GM12878 (cell line): ENCODE results near the gene RORC. TPM values are rescaled to one million over a fixed set of nuclear protein-coding genes. Genes with fewer than 3 reads are reported as not detected.
A peak's percentile ranks its signal among the peaks of the same experiment; 100 is the strongest.

Source experiments
- FOS ChIP-seq: IDR thresholded peaks from 3 replicates; pipeline ENCODE4 v1.6.1; 2011; ENCODE audit warnings: borderline replicate concordance; ENCODE audit not compliant: insufficient read length; ENCODE audit errors: extremely low read depth
- FOXK2 ChIP-seq: fragments of 450-650 bp; IDR thresholded peaks from 2 replicates; pipeline ENCODE4 v1.6.1; 2017; ENCODE audit warnings: mild to moderate bottlenecking, moderate library complexity
- FOXM1 ChIP-seq: IDR thresholded peaks from 2 replicates; pipeline ENCODE4 v1.6.1; 2012; ENCODE audit warnings: low read depth, mild to moderate bottlenecking, inconsistent platforms, low read length, moderate library complexity
- IKZF1 ChIP-seq: fragments of 450-650 bp; conservative IDR thresholded peaks from 2 replicates; pipeline ENCODE4 v1.6.1; 2017; ENCODE audit warnings: antibody characterized with exemption, mild to moderate bottlenecking
- MTA2 ChIP-seq: fragments of 450-650 bp; IDR thresholded peaks from 2 replicates; pipeline ENCODE4 v1.6.1; 2016; ENCODE audit warnings: low read depth, mild to moderate bottlenecking, moderate library complexity
- NFIC ChIP-seq: IDR thresholded peaks from 2 replicates; pipeline ENCODE4 v1.6.1; 2012; ENCODE audit warnings: low read depth, mild to moderate bottlenecking, inconsistent platforms, low read length, moderate library complexity
- NFXL1 ChIP-seq: fragments of 450-650 bp; IDR thresholded peaks from 2 replicates; pipeline ENCODE4 v1.6.1; 2017; ENCODE audit warnings: antibody characterized with exemption, mild to moderate bottlenecking, borderline replicate concordance
- POU2F2 ChIP-seq: IDR thresholded peaks from 3 replicates; pipeline ENCODE4 v1.6.1; 2011; ENCODE audit warnings: low read depth, mild to moderate bottlenecking, low read length, borderline replicate concordance
- RFX5 ChIP-seq: IDR thresholded peaks from 2 replicates; pipeline ENCODE4 v1.6.1; 2011; ENCODE audit warnings: low read depth, low read length, improper control_type of control experiment
- SMAD1 ChIP-seq: fragments of 450-650 bp; IDR thresholded peaks from 2 replicates; pipeline ENCODE4 v1.6.1; 2018; ENCODE audit warnings: mild to moderate bottlenecking, low read depth; ENCODE audit not compliant: partially characterized antibody
- ZNF207 ChIP-seq: fragments of 450-650 bp; IDR thresholded peaks from 2 replicates; pipeline ENCODE4 v1.6.1; 2014; ENCODE audit warnings: antibody characterized with exemption, mild to moderate bottlenecking, borderline replicate concordance
- polyA plus RNA-seq, 11 experiments: library from polyadenylated mRNA; depleted of rRNA in 4 of 11; unstranded in 6 of 11; stranded (reverse) in 5 of 11; fragments of >200 nt; fragmentation: Nextera tagmentation in 4 of 11; fragmentation: Illumina TruSeq in 1 of 11; extraction: Ambion mirVana in 4 of 11; extraction: Trizol in 1 of 11; gene quantifications; 1 replicate in 1 of 11; 2 replicates in 10 of 11; pipeline versions ENCODE4 v1.2.1 to v1.2.3, GENCODE V29; 2011 to 2016; ENCODE audit warnings: inconsistent platforms in 2 of 11, missing spikeins in 2 of 11, low read depth in 1 of 11
- total RNA-seq, 4 experiments: library from RNA; depleted of rRNA in 3 of 4; stranded (reverse); fragments of >200 nt in 3 of 4; fragmentation: Illumina TruSeq in 1 of 4; extraction: Trizol in 1 of 4; gene quantifications; 2 replicates each; pipeline versions ENCODE4 v1.2.1 to v1.2.3, GENCODE V29; 2013 to 2021
- TF ChIP-seq, protein P1 (sequence below): fragments of 450-650 bp; IDR thresholded peaks from 2 replicates; pipeline ENCODE4 v1.6.1; 2017; ENCODE audit warnings: mild to moderate bottlenecking, moderate library complexity
- TF ChIP-seq, protein P2 (sequence below): fragments of 450-650 bp; IDR thresholded peaks from 2 replicates; pipeline ENCODE4 v1.6.1; 2017; ENCODE audit warnings: antibody characterized with exemption, mild to moderate bottlenecking, moderate library complexity
- TF ChIP-seq, protein P3 (sequence below): fragments of 450-650 bp; IDR thresholded peaks from 2 replicates; pipeline ENCODE4 v1.6.1; 2018; ENCODE audit warnings: borderline replicate concordance, mild to moderate bottlenecking; ENCODE audit not compliant: partially characterized antibody
- TF ChIP-seq, protein P4 (sequence below): fragments of 450-650 bp; IDR thresholded peaks from 2 replicates; pipeline ENCODE4 v1.6.1; 2017; ENCODE audit warnings: mild to moderate bottlenecking
- TF ChIP-seq, protein P5 (sequence below): IDR thresholded peaks from 2 replicates; pipeline ENCODE4 v1.6.1; 2011; ENCODE audit warnings: borderline replicate concordance, low read depth, mild to moderate bottlenecking, moderate library complexity, mixed read lengths, low read length; ENCODE audit not compliant: insufficient read depth; ENCODE audit errors: extremely low read length

RORC gene
- total and polyA plus RNA-seq, 10 of the 15 experiments (the other 5 are each of a cell fraction or from before 2014, with no cell fraction given) = not detected

DNA sequence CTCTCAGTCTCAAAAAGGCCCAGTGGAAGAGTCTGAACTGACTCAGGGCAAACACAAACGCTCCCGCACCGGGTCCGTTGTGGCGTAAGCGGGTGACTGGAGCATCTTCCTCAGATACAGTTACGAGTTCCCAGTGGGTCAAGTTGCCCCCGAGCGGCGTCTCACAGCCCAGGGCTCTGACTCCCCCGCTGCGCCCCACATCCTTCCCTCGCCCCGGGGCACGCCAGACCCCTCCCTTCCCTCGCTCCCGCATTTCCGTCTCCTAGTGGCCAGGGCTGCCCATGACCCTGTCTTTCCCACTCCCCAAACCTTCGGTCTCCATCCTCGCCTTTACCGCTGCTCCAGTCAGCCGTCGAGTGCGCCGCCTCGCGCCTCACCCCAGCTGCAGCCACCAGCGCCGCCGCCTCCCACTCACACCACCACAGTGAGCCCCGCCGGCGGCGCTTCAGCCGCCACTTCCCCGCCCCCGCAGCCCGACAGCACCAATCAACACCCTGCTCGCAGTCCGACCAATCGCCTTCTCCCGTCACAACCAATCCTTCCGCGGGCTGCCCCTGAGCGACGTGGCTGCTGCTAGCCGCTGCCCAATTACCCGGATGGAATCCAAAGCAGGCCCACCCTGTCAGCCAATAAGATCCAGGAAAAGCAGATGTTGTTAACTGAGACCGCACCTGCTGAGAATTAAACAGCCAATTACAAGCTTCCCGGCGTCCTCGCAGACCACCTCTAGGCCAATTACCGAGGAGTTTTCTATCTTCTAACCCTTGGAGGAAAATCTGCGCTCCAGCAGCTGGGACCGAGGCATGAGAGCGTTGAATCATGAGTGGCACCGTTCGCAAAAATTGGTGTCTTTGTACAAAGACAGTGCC lies 41.3 kb downstream of the RORC start, which contains the start of gene TDRKH (continued):
- TF ChIP-seq, protein P1, sequence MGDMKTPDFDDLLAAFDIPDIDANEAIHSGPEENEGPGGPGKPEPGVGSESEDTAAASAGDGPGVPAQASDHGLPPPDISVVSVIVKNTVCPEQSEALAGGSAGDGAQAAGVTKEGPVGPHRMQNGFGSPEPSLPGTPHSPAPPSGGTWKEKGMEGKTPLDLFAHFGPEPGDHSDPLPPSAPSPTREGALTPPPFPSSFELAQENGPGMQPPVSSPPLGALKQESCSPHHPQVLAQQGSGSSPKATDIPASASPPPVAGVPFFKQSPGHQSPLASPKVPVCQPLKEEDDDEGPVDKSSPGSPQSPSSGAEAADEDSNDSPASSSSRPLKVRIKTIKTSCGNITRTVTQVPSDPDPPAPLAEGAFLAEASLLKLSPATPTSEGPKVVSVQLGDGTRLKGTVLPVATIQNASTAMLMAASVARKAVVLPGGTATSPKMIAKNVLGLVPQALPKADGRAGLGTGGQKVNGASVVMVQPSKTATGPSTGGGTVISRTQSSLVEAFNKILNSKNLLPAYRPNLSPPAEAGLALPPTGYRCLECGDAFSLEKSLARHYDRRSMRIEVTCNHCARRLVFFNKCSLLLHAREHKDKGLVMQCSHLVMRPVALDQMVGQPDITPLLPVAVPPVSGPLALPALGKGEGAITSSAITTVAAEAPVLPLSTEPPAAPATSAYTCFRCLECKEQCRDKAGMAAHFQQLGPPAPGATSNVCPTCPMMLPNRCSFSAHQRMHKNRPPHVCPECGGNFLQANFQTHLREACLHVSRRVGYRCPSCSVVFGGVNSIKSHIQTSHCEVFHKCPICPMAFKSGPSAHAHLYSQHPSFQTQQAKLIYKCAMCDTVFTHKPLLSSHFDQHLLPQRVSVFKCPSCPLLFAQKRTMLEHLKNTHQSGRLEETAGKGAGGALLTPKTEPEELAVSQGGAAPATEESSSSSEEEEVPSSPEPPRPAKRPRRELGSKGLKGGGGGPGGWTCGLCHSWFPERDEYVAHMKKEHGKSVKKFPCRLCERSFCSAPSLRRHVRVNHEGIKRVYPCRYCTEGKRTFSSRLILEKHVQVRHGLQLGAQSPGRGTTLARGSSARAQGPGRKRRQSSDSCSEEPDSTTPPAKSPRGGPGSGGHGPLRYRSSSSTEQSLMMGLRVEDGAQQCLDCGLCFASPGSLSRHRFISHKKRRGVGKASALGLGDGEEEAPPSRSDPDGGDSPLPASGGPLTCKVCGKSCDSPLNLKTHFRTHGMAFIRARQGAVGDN = peak; percentile 44
- peak; percentile 59 for TF ChIP-seq FOXK2
- TF ChIP-seq, protein P2, sequence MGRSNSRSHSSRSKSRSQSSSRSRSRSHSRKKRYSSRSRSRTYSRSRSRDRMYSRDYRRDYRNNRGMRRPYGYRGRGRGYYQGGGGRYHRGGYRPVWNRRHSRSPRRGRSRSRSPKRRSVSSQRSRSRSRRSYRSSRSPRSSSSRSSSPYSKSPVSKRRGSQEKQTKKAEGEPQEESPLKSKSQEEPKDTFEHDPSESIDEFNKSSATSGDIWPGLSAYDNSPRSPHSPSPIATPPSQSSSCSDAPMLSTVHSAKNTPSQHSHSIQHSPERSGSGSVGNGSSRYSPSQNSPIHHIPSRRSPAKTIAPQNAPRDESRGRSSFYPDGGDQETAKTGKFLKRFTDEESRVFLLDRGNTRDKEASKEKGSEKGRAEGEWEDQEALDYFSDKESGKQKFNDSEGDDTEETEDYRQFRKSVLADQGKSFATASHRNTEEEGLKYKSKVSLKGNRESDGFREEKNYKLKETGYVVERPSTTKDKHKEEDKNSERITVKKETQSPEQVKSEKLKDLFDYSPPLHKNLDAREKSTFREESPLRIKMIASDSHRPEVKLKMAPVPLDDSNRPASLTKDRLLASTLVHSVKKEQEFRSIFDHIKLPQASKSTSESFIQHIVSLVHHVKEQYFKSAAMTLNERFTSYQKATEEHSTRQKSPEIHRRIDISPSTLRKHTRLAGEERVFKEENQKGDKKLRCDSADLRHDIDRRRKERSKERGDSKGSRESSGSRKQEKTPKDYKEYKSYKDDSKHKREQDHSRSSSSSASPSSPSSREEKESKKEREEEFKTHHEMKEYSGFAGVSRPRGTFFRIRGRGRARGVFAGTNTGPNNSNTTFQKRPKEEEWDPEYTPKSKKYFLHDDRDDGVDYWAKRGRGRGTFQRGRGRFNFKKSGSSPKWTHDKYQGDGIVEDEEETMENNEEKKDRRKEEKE = no peak
- TF ChIP-seq FOS = peak; percentile 92
- TF ChIP-seq SMAD1 = peak; percentile 95
- no peak for TF ChIP-seq ZNF207
- peak; percentile 87 for TF ChIP-seq RFX5
- TF ChIP-seq, protein P3, sequence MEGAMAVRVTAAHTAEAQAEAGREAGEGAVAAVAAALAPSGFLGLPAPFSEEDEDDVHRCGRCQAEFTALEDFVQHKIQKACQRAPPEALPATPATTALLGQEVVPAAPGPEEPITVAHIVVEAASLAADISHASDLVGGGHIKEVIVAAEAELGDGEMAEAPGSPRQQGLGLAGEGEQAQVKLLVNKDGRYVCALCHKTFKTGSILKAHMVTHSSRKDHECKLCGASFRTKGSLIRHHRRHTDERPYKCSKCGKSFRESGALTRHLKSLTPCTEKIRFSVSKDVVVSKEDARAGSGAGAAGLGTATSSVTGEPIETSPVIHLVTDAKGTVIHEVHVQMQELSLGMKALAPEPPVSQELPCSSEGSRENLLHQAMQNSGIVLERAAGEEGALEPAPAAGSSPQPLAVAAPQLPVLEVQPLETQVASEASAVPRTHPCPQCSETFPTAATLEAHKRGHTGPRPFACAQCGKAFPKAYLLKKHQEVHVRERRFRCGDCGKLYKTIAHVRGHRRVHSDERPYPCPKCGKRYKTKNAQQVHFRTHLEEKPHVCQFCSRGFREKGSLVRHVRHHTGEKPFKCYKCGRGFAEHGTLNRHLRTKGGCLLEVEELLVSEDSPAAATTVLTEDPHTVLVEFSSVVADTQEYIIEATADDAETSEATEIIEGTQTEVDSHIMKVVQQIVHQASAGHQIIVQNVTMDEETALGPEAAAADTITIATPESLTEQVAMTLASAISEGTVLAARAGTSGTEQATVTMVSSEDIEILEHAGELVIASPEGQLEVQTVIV = peak; percentile 77
- TF ChIP-seq POU2F2 = peak; percentile 34; the same call in 1 of the 3 replicates
- peak; percentile 30; the same call in 1 of the 2 replicates for TF ChIP-seq FOXM1
- TF ChIP-seq, protein P4, sequence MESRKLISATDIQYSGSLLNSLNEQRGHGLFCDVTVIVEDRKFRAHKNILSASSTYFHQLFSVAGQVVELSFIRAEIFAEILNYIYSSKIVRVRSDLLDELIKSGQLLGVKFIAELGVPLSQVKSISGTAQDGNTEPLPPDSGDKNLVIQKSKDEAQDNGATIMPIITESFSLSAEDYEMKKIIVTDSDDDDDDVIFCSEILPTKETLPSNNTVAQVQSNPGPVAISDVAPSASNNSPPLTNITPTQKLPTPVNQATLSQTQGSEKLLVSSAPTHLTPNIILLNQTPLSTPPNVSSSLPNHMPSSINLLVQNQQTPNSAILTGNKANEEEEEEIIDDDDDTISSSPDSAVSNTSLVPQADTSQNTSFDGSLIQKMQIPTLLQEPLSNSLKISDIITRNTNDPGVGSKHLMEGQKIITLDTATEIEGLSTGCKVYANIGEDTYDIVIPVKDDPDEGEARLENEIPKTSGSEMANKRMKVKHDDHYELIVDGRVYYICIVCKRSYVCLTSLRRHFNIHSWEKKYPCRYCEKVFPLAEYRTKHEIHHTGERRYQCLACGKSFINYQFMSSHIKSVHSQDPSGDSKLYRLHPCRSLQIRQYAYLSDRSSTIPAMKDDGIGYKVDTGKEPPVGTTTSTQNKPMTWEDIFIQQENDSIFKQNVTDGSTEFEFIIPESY = peak; percentile 83
- no peak for TF ChIP-seq NFXL1
- TF ChIP-seq MTA2 = no peak
- TF ChIP-seq, protein P5, sequence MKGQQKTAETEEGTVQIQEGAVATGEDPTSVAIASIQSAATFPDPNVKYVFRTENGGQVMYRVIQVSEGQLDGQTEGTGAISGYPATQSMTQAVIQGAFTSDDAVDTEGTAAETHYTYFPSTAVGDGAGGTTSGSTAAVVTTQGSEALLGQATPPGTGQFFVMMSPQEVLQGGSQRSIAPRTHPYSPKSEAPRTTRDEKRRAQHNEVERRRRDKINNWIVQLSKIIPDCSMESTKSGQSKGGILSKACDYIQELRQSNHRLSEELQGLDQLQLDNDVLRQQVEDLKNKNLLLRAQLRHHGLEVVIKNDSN = no peak
- no peak for TF ChIP-seq NFIC
- TF ChIP-seq IKZF1 = peak; percentile 83
